Measurements from ENCODE around the gene OSBPL2.

The OSBPL2 gene

DNA sequence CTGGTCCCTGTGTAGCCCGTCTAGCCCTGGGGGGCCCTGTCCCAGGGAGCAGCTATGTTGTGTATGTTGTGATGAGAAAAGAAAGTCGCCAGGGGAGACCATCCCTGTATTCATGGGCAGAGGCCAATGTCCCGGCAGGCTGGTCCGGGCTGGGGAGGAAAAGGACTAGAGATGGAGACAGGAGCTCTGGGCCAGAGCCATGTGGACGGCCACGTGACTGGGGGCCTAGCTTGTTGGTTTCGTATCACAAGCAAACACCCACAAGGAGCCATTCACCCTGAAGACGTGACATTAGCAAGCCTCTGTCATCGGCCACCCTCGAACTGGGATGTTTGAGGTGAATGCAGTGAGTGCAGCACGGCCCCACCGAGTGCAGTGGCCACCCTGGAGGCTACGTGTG, 15.3 kb upstream of the OSBPL2 start:
- DNase-seq: no peak

DNA sequence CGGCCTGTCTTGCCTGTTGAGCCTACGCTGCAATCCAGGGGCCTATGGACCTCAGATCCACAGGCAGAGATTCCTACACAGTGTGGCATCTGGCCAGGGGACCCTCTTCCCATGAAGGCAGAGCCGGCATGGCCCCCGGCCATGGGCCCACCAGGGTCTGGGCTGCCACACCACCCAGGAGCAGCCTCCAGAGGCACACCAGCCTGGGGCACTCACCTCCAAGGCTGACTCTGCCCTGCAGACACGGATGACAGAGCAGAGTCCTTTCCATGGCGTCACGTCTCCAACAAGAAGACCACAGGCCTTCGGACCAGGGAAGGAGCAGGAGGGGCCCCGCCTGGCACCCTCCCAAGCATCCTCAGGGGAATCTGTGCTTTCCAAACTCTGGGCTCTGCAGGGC, 14.8 kb upstream of the OSBPL2 start:
- DNase-seq: no peak

DNA sequence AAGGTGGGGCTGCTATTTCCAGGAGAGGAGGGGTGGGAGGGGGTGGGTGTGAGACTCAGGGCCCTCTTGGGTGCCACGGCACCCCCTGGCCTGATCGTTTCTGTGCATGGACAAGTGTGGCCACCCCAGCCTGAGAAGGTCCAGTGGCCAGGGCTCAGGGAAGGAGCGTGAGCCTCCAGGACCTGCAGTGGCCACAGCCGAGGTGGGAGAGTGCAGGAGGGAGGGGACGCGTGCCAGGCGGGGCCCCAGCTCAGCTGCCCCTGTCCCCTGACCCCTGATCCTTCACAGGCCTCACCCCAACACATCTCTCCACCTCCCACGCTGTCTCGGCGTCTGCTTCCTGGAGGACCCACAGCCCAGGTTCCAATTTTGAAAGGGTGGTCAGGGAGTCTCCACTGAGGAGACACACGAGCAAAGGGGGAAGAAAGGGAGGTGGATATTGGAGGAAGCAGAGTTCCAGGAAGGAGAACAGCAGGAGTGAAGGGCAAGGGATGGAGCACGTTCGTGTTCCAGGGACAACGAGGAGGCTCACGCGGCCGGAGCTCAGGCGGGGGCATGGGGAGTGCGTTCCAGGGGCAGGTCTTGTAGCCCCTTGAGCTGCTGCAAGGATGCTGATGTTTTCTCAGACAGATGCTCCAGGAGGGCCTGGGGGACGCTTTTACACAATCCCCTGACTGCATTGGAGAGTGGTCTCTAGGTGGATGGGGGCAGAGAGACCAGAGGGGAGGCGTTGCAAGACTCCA, 14.0 kb upstream of the OSBPL2 start:
- no peak for DNase-seq

DNA sequence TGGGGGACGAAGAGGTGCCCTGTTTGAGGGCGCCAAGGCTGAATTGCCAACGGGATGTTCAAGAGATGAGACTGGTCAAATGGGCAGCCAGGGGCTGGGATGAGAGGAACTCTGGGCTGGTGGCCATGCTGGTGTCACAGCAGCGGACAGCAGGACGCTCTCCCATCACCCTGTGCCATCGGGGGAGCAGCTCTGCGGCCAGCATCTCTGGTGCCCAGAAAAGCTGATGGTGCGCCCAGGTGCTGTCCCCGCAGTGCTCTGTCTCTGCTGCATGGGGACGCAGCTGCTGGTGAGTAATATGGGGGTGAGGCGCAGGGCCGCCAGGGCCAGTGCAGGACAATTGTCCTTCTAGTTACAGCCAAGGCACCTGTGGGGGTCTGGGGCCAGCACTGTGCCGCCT, 13.3 kb upstream of the OSBPL2 start:
- no peak for DNase-seq

- DNase-seq: no peak
Observed at GRCh38 chr20:62225820-62226635, 12.3 kb upstream of the OSBPL2 start.

DNA sequence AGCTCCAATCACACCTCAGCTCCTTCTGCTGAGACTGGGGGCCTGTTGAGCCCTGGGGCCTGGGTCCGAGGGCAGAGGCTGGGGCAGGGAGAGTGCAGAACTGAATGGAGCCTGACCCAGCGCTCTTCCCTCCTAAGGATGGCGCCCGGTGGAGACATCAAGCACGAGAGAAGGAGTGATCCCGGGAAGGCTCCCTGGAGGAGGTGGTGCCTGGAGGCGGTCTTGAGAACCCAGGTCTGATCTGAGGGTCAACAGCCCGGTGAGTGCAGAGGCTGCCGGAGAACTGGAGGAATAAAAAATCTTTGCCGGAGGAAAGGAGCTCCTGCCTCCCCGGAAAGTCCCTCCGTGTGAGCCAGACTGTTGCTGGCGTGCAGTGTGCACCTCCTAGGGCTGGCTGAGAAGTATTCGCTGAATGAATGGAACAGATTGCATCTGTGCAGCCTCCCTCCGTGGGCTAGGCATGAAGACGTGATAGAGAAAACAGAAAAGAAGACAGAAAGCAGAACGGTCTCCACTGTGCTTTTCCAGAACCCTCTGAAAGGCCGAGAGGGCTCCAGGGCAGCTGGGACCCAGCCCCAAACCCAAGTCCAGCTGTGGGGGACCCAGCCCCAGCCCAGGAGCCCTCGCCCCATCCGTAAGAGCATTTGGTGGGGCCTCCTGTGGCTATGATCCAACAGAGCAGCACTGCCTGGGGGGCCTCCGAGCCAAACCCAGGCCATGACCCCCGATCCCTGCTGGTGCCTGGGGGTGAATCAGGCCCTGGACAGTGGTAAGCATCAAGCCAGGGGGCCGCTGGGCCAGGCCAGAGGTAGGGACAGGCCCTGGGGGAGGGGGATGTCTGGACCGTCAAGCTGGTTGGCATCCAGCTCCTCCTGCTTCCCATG, 11.4 kb upstream of the OSBPL2 start:
- DNase-seq: no peak

- no peak for DNase-seq
Observed at GRCh38 chr20:62227591-62227976, 10.7 kb upstream of the OSBPL2 start.

- DNase-seq: no peak
Observed at GRCh38 chr20:62227977-62228958, 10.1 kb upstream of the OSBPL2 start.

DNA sequence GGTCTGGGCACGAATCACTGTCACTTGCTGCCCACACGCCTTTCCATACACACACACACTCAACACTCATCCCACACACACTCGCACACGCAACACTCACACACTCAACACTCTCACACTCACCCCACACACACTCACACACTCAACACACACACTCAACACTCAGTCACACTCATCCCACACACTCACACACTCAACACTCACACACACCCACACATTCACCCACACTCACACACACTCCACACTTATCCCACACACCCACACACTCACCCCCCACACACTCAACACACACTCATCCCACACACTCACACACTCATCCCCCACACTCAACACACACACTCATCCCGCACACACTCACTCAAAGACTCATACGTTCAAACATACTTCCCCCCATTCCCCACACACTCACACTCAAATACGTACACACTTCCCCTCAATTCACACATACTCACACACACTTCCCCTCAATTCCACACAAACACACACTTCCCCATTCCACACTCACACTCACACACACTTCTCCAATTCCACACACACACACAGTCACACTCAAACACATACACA, 9.3 kb upstream of the OSBPL2 start:
- no peak for DNase-seq

DNA sequence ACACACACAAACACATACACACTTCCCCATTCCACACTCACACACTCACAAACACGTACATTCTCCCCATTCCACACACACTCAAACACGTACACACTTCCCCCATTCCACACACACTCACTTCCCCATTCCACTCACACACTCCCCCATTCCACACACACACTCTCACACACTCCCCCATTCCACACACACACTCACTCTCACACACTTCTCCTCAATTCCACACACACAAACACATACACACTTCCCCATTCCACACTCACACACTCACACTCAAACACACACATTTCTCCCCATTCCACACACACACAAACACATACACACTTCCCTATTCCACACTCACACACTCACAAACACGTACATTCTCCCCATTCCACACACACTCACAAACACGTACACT, 8.7 kb upstream of the OSBPL2 start:
- no peak for DNase-seq

GRCh38 chr20:62230276-62230675, 8.0 kb upstream of the OSBPL2 start:
- DNase-seq: no peak

DNA sequence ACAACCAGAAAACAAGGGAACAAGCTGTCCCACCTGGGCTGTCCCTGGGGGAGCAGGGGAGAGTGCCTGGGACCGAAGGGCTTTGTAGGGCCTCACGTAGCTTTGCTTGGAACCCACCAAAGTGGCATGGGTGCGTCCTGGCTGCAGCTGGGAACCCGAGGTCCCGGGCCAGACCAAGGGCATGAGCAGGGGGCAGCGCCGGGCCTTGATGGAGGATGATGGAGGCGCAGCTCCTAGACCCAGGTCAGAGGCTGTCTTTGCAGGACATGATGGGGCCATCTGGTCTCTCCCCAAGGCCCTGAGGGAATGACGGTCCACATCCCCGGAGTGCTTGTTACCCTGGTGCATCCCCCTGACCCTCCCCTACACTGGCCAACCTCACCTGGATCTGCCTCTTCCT, 7.6 kb upstream of the OSBPL2 start:
- DNase-seq: no peak

DNA sequence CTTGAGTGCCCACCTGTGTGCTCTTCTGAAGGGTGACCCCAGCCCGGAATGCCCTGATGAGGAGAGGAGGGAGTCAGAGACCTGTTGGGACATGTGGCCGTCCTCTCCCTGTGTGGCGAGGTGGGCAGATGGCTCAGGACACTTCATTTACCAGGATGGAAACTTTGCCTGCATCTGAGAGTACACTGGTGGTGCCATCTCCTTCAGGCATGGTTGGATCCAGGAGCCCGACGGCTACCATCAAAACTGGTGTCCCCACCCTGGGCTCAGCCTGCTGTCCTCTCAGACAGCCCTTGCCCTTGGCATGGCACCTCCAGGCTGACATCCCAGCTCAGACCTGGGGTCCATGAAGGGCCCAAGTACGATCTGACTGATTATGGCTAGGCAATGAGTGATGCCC, 7.0 kb upstream of the OSBPL2 start:
- DNase-seq: no peak

- DNase-seq: no peak
Observed at GRCh38 chr20:62232194-62232593, 6.1 kb upstream of the OSBPL2 start.

DNA sequence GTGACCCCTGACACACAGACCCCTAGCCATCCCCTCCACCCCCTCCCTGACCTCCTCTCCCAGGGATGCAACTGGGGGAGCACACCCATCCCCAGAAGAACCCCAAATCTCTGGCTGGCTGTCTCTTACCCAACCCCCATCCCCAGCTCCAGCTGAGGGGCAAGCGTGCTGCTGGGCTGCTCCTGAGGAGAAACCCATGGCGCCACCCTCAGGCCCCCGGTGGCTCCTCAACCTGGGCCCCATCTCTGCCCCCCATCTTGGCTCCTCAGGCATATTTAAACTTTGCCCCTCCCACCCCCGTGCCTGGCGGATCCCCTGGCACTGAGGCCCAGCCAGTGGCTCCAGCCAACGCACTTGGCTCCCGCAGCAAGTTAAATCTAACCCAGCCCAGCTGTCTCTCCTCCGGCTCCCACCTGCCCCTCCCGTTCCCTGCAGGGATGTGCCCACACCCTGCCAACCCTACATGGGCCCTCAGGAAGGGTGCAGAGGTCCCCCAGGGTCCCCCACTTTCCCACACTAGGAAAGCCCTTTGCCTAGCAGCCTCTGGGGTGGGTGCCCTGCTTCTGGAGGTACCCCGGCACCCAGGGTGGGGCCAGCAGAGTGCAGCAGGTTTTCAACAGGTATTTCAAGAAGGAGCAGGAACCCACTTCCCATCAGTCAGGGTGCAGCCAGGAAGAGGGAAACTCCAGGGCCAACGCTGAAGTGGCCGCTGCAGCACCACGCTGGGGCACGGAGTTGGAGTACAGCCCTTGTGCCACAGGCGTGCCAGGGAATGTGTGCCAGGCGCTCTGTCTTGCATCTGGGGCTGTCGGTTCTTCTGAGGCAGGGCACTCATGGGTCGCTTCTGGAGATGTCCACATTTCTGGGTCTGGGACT, 5.3 kb upstream of the OSBPL2 start:
- DNase-seq: no peak

DNA sequence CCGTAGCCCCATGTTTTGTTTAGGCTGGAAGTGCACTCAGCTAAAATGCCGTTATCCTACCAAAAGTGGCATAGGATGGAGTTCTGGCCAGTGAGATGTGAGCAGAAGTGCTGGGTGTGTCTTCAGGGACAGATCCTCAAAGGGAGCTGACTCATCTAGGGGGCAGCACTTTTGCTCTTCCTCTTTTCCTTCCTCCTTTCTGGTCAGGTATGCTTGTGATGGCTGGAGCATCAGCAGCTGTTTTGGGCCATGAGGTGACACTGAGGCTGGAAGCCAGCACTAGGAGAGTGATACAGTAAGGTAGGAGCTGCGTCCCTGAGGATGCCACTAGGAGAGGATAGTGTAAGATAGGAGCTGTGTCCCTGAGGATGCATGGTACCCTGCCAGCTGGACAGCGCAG, 4.6 kb upstream of the OSBPL2 start:
- DNase-seq: no peak

DNA sequence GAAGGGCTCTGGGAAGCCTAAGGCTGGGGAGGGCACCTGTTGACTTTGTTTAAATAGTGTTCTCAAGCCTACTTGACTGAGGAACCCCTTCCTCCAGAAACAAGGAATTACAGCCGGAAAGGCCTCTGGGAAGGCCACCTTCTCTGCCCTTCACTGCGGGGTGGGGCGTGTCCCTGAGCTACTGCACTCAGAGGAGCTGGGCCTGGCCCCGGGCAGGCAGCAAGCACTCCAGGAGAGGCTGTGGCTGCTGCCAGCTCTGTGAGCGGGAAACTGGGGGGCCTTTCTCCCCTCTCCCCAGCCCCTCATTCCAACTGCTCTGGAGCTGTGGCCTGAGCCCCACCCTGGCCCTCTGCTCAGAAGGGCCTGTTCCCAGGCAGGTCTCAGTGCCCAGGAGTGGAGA, 4.0 kb upstream of the OSBPL2 start:
- DNase-seq: no peak

- DNase-seq: no peak
Observed at GRCh38 chr20:62235001-62235776, 3.1 kb upstream of the OSBPL2 start.

DNA sequence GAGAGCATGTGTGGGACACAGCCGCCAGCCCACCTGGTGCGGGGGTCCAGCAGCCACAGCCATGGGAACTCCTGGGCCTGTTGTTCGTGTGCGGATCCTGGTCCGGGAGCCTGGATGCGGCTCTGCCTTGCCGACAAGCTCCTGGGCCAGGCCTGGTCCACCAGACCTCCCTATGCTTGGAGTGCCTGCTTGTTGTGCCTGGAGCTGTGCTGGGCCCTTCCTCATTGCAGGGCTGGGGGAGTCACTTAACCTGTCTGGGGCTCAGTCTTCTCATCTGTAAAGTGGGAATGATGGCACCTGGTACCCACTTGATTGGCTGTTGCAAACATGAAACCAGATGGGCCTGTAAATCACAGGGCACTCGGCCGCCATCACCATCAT, 2.6 kb upstream of the OSBPL2 start:
- no peak for DNase-seq

- no peak for DNase-seq
Observed at GRCh38 chr20:62236200-62236599, 2.1 kb upstream of the OSBPL2 start.

All from activated effector memory CD4-positive, alpha-beta T cell treated with Interleukin-2 at 50 U/mL for 16 hours (primary cell).